ENCODE results near the gene TMEM40.

Gene TMEM40

GRCh38 chr3:12752809-12753208 lies 6.2 kb downstream of the TMEM40 start:
- Histone ChIP-seq H3K27ac (no peak overlapping the region), H3K4me1 (peaks cover 21% of the 10 kb centered on the region), H3K27me3 (no peaks in the 10 kb centered on the region), H4K20me1 (no peaks in the 10 kb centered on the region), H3K36me3 (no peaks in the 10 kb centered on the region), H3K4me3 (no peak overlapping the region), H3K9ac (no peak overlapping the region), H3K4me2 (no peak overlapping the region), H3K9me3 (no peaks in the 10 kb centered on the region)
- TF ChIP-seq Cebpa-rat (IDR thresholded peaks at IDR 0.05) = no peak

- Histone ChIP-seq H3K27me3 (no peaks in the 10 kb centered on the region), H4K20me1 (no peaks in the 10 kb centered on the region), H3K9ac (no peak overlapping the region), H3K36me3 (no peaks in the 10 kb centered on the region), H3K4me2 (no peak overlapping the region), H3K27ac (no peak overlapping the region), H3K4me1 (peaks cover 21% of the 10 kb centered on the region), H3K4me3 (no peak overlapping the region), H3K9me3 (no peaks in the 10 kb centered on the region)
- no peak for TF ChIP-seq Cebpa-rat (IDR thresholded peaks at IDR 0.05)
Observed at GRCh38 chr3:12752102-12752501, 7.0 kb downstream of the TMEM40 start.

GRCh38 chr3:12751571-12751970 lies 7.5 kb downstream of the TMEM40 start:
- Histone ChIP-seq H3K4me3 (no peak overlapping the region), H3K4me2 (no peak overlapping the region), H3K4me1 (peaks cover 21% of the 10 kb centered on the region), H3K36me3 (no peaks in the 10 kb centered on the region), H3K27ac (no peak overlapping the region), H3K9ac (no peak overlapping the region), H3K27me3 (no peaks in the 10 kb centered on the region), H4K20me1 (no peaks in the 10 kb centered on the region), H3K9me3 (no peaks in the 10 kb centered on the region)
- TF ChIP-seq Cebpa-rat (IDR thresholded peaks at IDR 0.05) = no peak

- no peaks in the 10 kb centered on the region for H3K9me3 ChIP-seq
- no peak overlapping the region for H3K9ac ChIP-seq
- no peak for TF ChIP-seq Cebpa-rat (IDR thresholded peaks at IDR 0.05)
- peak overlapping the region; percentile 66 for H3K4me2 ChIP-seq
- H4K20me1 ChIP-seq = no peaks in the 10 kb centered on the region
- H3K27me3 ChIP-seq = no peaks in the 10 kb centered on the region
- no peak overlapping the region for H3K4me3 ChIP-seq
- no peak overlapping the region for H3K27ac ChIP-seq
- peaks cover 21% of the 10 kb centered on the region for H3K4me1 ChIP-seq
- H3K36me3 ChIP-seq = no peaks in the 10 kb centered on the region
Observed at GRCh38 chr3:12750658-12751071, 8.4 kb downstream of the TMEM40 start.

- Histone ChIP-seq H3K9me3 (no peaks in the 10 kb centered on the region), H3K36me3 (no peaks in the 10 kb centered on the region), H3K4me3 (no peak overlapping the region), H3K4me1 (peaks cover 21% of the 10 kb centered on the region), H4K20me1 (no peaks in the 10 kb centered on the region), H3K27ac (no peak overlapping the region), H3K4me2 (peak overlapping the region; percentile 66), H3K9ac (no peak overlapping the region), H3K27me3 (no peaks in the 10 kb centered on the region)
- TF ChIP-seq Cebpa-rat (IDR thresholded peaks at IDR 0.05) = no peak
Observed at GRCh38 chr3:12750223-12750622, 8.8 kb downstream of the TMEM40 start.

- TF ChIP-seq Cebpa-rat (IDR thresholded peaks at IDR 0.05) = no peak
- H3K4me3 ChIP-seq = no peak overlapping the region
- H4K20me1 ChIP-seq = no peaks in the 10 kb centered on the region
- H3K36me3 ChIP-seq = no peaks in the 10 kb centered on the region
- H3K4me1 ChIP-seq = peaks cover 21% of the 10 kb centered on the region
- no peak overlapping the region for H3K27ac ChIP-seq
- H3K9me3 ChIP-seq = no peaks in the 10 kb centered on the region
- no peak overlapping the region for H3K4me2 ChIP-seq
- no peaks in the 10 kb centered on the region for H3K27me3 ChIP-seq
- H3K9ac ChIP-seq = no peak overlapping the region
Observed at GRCh38 chr3:12748477-12748876, 10.6 kb downstream of the TMEM40 start.

- no peak overlapping the region for H3K4me3 ChIP-seq
- no peak overlapping the region for H3K27ac ChIP-seq
- no peak for TF ChIP-seq Cebpa-rat (IDR thresholded peaks at IDR 0.05)
- H3K4me1 ChIP-seq = peaks cover 21% of the 10 kb centered on the region
- H3K9ac ChIP-seq = no peak overlapping the region
- no peaks in the 10 kb centered on the region for H3K36me3 ChIP-seq
- no peaks in the 10 kb centered on the region for H3K27me3 ChIP-seq
- H3K9me3 ChIP-seq = no peaks in the 10 kb centered on the region
- no peaks in the 10 kb centered on the region for H4K20me1 ChIP-seq
- no peak overlapping the region for H3K4me2 ChIP-seq
Observed at GRCh38 chr3:12746419-12746818, 12.6 kb downstream of the TMEM40 start.

- H3K9ac ChIP-seq = no peak overlapping the region
- H3K36me3 ChIP-seq = no peaks in the 10 kb centered on the region
- no peaks in the 10 kb centered on the region for H3K27me3 ChIP-seq
- no peak for TF ChIP-seq Cebpa-rat (IDR thresholded peaks at IDR 0.05)
- H4K20me1 ChIP-seq = no peaks in the 10 kb centered on the region
- H3K9me3 ChIP-seq = no peaks in the 10 kb centered on the region
- H3K27ac ChIP-seq = no peak overlapping the region
- peaks cover 6% of the 10 kb centered on the region for H3K4me1 ChIP-seq
- no peak overlapping the region for H3K4me2 ChIP-seq
- no peak overlapping the region for H3K4me3 ChIP-seq
Observed at GRCh38 chr3:12744326-12744725, 14.7 kb downstream of the TMEM40 start.

GRCh38 chr3:12743583-12743982 lies 15.5 kb downstream of the TMEM40 start:
- no peaks in the 10 kb centered on the region for H3K36me3 ChIP-seq
- H4K20me1 ChIP-seq = no peaks in the 10 kb centered on the region
- H3K4me3 ChIP-seq = no peak overlapping the region
- H3K27me3 ChIP-seq = no peaks in the 10 kb centered on the region
- H3K4me2 ChIP-seq = no peak overlapping the region
- no peak overlapping the region for H3K27ac ChIP-seq
- no peaks in the 10 kb centered on the region for H3K4me1 ChIP-seq
- no peak overlapping the region for H3K9ac ChIP-seq
- no peak for TF ChIP-seq Cebpa-rat (IDR thresholded peaks at IDR 0.05)
- H3K9me3 ChIP-seq = no peaks in the 10 kb centered on the region

GRCh38 chr3:12742330-12743107 lies 16.5 kb downstream of the TMEM40 start:
- Histone ChIP-seq H3K9ac (no peak overlapping the region), H3K36me3 (no peaks in the 10 kb centered on the region), H3K27ac (no peak overlapping the region), H3K4me2 (no peak overlapping the region), H3K27me3 (no peaks in the 10 kb centered on the region), H3K9me3 (no peaks in the 10 kb centered on the region), H4K20me1 (no peaks in the 10 kb centered on the region), H3K4me3 (no peak overlapping the region), H3K4me1 (no peaks in the 10 kb centered on the region)
- no peak for TF ChIP-seq Cebpa-rat (IDR thresholded peaks at IDR 0.05)

GRCh38 chr3:12741209-12741608 lies 17.9 kb downstream of the TMEM40 start:
- no peak for TF ChIP-seq Cebpa-rat (IDR thresholded peaks at IDR 0.05)
- Histone ChIP-seq H3K9me3 (no peaks in the 10 kb centered on the region), H3K36me3 (no peaks in the 10 kb centered on the region), H3K4me3 (no peak overlapping the region), H4K20me1 (no peaks in the 10 kb centered on the region), H3K27ac (no peak overlapping the region), H3K4me1 (no peaks in the 10 kb centered on the region), H3K27me3 (no peaks in the 10 kb centered on the region), H3K4me2 (no peak overlapping the region), H3K9ac (no peak overlapping the region)
